GM18870 (cell line): Measurements from ENCODE around the gene MARK3.

Experiments used
- ATAC-seq: cut with Tn5 transposase; IDR thresholded peaks from one replicate; pipeline ENCODE4 v1.9.1; 2021; ENCODE audit warnings: moderate library complexity; ENCODE audit not compliant: unreplicated experiment

Gene MARK3

GRCh38 chr14:103362780-103363179 is 22.4 kb upstream of the MARK3 start:
- ATAC-seq: no peak

DNA sequence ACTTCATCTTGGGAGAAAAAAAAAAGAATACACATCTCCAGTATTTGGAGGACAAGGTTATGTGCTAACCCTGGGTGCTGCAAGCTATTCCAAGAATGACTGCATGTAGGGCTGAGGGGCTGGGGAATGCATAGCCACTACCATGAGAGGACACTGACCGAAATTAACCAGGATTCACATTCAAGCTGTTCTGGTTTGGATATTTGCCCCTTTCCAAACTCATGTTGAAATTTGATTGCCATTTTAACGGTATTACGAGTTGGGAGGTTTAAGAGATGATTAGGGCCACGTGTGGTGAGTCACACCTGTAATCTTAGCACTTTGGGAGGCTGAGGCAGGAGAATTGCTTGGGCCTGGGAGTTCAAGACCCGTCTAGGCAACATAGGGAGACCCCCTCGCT is 18.5 kb upstream of the MARK3 start:
- no peak for ATAC-seq

- ATAC-seq: no peak
Observed at GRCh38 chr14:103367995-103368394, 17.2 kb upstream of the MARK3 start.

GRCh38 chr14:103370087-103370486 is 15.1 kb upstream of the MARK3 start:
- no peak for ATAC-seq

DNA sequence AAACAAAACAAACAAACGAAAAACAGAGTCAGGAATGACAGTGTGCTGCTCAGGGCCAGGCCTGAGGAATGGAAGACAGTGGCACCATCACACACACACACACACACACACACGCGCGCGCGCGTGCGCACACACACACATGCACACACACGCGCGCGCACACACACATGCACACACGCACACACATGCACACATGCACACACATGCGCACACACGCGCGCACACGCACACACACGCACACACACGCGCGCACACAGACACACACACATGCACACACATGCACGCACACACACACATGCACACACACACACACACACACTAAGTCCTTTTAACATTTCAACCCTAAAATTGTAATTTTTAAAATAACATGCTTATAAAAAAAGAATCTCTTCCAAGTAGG is 13.2 kb upstream of the MARK3 start:
- ATAC-seq: no peak

GRCh38 chr14:103372552-103373304 is 12.5 kb upstream of the MARK3 start:
- no peak for ATAC-seq

GRCh38 chr14:103374121-103374520 is 11.1 kb upstream of the MARK3 start:
- ATAC-seq: no peak

GRCh38 chr14:103377522-103378037 is 7.6 kb upstream of the MARK3 start:
- no peak for ATAC-seq

GRCh38 chr14:103378038-103378854 is 7.0 kb upstream of the MARK3 start:
- no peak for ATAC-seq

GRCh38 chr14:103380719-103381377 is 4.4 kb upstream of the MARK3 start:
- ATAC-seq: no peak

- ATAC-seq: no peak
Observed at GRCh38 chr14:103382376-103382775, 2.8 kb upstream of the MARK3 start.

DNA sequence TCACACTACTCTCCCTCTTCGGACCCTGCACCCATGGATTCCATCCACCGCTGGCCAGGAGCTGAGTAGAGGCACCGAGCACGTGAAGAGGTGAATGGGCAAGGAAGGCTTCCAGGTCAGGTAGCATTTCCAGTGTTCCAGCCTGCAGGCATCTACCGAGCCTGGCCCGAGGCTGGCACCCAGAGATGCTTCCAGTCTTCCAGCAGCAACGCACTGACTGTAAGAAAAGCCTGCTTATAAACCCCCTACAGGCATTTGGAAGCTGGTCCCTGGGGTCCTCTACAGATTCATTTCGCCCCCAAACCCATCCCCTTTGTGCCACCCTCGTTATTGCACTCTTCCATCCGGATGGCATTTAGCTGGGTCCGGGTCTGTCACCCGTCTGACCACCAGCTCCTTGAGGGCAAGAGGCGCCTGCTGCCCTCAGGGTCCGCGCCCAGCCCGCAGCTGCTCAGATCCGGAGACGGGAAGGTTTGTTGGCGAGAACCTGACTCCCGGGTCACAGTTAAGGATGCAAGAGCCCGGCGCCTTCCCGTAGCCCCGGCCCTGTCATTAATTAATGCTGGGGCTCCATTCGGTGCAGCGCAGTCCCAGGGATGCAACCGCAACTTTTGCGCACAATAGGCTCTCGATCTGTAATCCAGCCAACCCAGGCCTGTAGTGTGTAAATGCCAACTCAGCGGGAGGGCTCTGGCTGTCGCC is 614 bp upstream of the MARK3 start:
- ATAC-seq: peak; percentile 3

- ATAC-seq: no peak
Observed at GRCh38 chr14:103385929-103386712, 906 bp downstream of the MARK3 start.

DNA sequence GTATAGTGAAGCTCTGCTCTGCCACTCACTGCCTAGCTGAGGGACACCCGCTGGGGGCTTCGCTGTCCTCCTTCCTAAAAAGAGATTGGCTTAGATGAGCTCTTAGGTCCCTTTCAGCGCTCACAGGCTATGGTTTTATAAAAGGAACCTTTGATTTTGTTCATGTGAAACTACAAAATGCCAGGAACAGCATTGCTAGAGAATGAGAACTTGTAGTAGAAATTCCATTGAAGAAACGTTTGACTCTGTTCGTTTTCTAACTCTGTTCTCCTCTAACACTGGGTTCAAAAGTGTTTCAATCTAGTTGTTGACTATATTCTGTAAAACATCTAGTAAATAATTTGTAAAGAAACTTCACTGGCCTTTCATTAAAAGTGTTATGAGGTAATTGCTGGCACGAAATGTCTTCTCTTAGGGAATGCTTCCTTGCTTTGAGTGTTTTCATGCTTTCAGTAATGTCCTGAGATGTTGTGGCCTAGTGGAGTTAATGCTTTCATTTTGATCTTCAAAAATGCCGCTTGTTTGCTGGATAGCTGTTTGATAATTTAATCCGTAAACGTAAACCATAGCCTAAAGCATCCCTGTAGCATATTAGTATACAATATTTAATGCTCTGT is 1.6 kb downstream of the MARK3 start:
- no peak for ATAC-seq

DNA sequence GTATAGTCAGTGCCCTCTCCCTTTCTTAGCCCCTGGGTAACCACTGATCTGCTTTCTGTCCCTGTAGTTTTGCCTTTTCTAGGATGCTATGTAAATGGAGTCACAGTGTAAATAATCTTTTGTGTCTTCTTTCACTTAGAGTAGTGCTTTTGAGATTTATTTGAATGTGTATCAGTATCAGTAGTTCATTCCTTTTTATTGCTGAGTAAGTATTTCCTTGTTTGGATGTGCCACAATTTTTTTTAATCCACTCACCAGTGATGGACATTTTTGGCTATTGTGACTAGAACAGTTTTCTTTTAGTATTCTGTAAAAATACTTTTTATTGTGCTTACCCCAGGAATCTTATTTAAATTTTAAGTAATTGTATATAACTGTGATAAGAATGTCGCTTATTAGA is 3.4 kb downstream of the MARK3 start:
- no peak for ATAC-seq

- no peak for ATAC-seq
Observed at GRCh38 chr14:103390605-103391004, 5.4 kb downstream of the MARK3 start.

DNA sequence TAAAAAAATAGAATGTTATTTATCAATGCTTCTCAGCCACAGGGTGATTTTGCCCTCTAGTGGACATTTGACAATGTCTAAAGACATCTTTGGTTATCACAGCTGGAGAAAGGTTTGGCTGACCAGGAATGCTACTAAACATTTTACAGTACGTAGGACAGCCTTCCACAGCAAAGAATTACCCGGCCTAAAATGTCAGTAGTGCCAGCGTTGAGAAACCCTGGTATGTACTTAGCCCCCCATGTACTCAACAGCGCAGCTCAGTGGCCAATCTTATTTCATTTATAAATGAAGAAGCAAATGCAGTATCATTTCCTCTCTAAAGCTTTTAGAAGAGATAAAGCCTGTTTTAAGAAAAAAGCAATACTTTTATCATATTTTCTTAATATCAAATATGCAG is 5.8 kb downstream of the MARK3 start:
- ATAC-seq: no peak

- ATAC-seq: no peak
Observed at GRCh38 chr14:103392106-103392505, 6.9 kb downstream of the MARK3 start.

- no peak for ATAC-seq
Observed at GRCh38 chr14:103392572-103392971, 7.4 kb downstream of the MARK3 start.

DNA sequence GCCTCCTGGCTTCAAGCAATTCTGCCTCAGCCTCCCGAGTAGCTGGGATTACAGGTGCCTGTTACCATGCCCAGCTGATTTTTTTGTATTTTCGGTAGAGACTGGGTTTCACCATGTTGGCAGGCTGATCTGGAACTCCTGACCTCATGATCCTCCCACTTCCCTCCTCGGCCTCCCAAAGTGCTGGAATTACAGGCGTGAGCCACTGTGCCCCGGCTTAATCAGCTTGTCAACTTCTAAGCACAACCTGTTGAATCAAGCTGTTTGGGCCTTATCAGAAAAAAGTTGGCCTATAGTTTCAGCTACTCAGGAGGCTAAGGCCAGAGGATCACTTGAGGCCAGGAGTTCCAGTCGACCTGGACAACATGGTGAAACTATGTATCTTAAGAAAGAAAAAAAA is 7.9 kb downstream of the MARK3 start:
- no peak for ATAC-seq
